DLD1 (cell line): ENCODE results near the gene YIPF2.

ENCODE experiments used
- in situ Hi-C: cut with HindIII; loops from 2 replicates; pipeline ENCODE4 v1.10.0; 2017; ENCODE audit warnings: low sequenced_read_pairs

The YIPF2 gene

DNA sequence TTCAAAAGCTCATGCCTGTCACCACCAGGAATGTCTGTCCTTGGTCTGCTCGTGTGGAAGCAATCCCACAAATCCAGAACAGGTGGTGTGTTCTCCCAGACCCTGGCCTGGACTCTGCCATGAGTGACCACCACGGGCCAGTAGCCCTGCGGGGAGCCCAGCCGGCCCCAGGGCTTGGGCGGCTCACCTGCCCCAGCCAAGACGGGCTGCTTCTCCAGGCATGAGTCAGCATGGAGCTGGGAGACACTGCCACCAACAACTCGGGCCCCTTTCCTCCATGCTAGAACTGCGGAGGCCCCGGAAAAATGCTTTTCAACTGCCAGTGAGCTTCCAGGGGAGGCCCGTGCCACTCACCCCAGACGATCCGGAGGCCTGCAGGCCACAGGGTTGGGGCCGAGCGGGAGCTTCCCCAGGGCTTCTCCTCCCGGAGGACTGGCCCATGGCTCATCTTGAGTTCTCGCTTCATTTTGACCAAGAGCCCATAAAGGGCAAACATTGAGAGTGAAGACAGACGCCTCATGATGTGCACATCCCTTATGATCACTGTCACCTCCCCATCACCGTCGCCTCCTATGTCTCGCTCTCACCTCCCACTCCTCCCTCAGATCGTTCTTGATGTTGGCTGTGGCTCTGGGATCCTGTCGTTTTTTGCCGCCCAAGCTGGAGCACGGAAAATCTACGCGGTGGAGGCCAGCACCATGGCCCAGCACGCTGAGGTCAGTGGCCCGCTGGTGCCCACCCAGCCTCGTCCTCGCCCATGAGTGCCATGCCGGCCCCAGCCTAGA, 16.7 kb downstream of the YIPF2 start:
- in situ Hi-C loops = no loop called here

DNA sequence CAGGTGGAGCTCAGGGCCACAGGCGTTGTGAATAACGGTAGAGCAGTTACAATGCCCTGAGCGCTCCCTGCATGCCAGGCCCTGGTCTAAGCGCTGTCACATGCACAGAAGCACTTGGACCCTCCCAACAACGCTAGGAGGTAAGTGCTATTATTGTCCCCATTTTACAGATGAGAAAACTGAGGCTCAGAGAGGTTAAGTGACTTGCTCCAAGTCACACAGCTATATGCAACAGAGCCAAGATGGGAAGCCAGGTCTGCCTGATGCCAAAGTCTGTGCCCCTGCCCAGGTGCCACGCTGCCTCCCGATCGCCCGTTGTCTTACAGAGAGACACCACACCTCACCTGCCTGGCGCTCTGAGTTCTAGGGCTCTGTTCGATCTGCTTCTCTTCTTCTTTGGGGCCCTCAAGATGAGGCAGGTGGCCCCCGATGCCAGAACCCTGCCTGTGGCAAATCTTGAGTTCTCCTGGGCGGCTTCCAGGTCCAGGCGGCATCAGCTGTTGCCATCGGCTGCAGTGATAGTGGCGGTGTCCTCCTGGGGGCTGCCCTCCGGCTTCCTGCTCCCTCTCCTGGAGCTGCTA, 20.0 kb downstream of the YIPF2 start:
- in situ Hi-C loops = no loop called here

- in situ Hi-C loops = no loop called here
Measured at GRCh38 chr19:10907925-10908324, 20.5 kb downstream of the YIPF2 start.

DNA sequence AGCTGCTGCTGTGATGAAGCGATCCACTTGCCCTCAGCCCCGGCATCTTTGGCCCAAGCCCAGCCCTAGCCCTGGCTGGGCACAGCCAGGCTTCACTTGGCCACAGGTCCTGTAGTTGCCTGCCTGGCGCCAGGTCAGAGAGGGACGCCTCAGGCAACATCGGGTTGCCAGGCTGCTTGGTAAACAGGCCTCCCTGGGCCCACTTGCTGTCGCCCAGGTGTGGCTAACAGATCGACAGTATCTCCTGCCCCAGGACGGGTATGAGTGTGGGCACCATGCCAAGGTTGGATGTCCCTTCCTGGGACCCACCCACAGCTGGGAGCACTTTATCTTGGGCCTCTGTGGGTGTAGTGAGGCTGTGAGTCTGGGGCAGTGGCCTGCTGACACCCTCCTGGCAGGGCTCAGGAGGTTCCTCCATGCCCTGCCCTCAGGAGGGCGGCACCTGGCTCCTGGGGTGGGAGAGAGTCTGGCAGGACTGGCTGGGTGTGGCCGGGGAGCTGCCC, 29.2 kb downstream of the YIPF2 start:
- in situ Hi-C loops = no loop called here

GRCh38 chr19:10898633-10899032, 29.8 kb downstream of the YIPF2 start:
- in situ Hi-C loops = no loop called here

DNA sequence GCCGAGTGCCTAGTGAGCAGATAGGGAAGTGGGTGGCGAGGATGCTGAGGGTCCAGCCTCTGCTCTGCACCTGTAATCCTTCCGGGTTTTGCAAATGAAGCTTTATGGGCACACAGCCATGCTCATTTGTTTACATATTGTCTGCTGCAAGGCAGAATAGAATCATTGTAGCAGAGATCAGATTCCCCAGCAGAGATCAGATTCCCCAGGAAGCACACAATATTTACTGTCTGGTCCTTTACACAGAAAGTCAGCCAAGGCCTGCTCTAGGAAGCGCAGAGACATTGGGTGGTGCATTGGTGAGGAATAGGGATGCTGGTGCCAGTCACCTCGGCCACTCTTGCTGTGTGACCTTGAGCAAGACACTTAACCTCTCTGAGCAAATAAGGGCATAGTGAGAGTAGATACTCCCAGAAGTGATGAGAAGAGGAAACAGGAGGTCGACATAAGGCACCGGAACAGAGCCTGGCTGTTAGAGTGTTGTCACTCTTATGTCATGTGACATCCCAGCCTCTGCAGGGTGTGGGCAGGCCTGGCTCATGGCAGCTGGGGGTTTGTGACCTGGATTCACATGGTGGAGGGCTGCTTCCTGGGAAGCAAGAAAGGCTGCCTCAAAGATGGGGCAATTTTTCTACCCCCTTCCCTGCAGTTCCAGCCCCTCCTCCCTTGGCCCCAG, 31.4 kb downstream of the YIPF2 start:
- in situ Hi-C loops = no loop called here

- in situ Hi-C loops = no loop called here
Measured at GRCh38 chr19:10895920-10896319, 32.5 kb downstream of the YIPF2 start.

DNA sequence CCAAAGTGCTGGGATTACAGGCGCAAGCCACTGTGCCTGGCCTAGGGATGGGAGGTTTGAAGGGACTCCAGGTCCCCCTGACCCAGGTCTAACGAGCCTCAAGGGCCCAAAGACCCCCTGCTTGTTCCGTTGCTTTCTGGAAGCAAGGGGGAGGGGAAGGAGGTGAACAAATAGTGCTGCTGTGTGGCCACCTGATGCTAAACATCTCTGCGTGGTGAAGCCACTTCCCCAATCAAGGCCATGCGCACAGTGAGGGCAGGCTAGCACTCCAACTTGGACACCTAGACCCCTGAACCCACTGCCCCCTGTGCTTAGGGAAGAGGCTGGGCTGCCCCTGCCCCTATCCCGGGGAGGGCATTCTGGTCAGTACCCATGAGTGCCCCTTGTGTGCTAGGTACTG, 33.1 kb downstream of the YIPF2 start:
- in situ Hi-C loops = no loop called here

- in situ Hi-C loops = no loop called here
Measured at GRCh38 chr19:10894911-10895213, 33.6 kb downstream of the YIPF2 start.

- in situ Hi-C loops = no loop called here
Measured at GRCh38 chr19:10892256-10892655, 36.2 kb downstream of the YIPF2 start.

DNA sequence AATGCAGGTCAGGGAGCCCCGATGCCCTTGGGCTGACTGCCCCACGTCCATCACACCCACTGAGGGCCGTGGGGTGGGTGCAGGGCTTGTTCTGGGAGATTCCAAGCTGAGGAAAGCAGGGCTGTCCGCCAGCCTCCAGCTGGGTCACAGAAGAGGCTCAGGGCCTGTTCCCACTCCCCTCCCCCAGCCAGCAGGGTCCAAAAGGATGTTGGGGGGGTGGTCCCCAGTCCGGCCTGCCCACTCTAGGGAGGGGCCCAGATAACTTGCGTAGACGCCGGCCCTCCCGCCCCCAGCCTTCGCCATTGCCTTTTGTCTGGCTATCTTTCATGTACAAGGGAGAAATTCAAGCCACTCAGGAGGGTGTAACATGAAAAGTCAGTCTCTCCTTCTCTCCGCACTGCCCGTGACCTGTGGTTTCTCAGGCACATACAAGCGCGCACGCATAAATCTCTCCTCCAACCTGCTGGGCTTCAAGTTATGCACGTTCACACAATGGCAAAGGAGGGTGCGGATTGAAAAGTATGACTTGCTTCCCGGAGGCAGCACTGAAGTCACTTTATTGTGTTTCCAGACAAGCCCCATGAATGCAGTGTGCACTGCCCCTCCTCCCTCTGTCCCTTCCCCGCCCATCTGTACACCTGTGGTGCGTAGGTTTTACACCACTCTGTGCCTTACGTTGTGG, 36.9 kb downstream of the YIPF2 start:
- in situ Hi-C loops = no loop called here

- in situ Hi-C loops = no loop called here
Measured at GRCh38 chr19:10889880-10890279, 38.6 kb downstream of the YIPF2 start.

- in situ Hi-C loops = no loop called here
Measured at GRCh38 chr19:10888421-10888866, 40.0 kb downstream of the YIPF2 start.

DNA sequence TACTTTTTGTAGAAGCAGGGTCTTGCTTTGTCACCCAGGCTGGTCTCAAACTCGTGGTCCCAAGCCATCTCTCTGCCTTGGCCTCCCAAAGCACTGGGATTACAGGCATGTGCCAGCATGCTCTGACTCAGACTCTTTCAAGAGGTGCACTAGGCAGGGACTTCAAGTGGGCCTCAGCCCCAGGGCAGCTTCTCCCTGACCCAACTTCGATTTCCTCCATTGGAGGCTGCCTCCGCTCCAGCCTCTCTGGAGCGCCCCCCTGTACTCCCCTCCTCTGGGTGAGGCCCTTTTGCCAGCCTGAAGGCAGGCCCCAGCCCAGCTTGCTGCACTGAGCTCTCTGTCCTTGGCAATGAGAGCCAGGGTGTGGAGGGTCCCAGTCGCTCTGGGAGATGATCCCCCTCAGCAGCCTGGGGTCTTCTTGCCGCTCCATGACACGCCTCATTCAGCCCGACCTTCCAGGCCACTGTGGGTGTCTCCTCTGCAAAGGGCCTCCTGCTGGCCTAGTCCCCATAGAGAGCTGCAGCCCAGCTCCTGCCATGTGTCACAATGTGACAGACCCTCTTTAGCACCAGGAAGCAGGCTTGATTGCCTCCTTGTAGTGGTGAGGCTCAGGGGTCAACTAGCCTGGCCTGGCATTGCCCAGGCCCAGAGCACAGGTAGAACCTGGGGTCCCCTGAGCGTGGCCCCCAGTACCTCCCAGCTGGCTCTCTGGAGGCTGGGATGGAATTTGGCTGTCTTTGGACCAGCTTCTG, 40.6 kb downstream of the YIPF2 start:
- in situ Hi-C loops = no loop called here

- in situ Hi-C loops = no loop called here
Measured at GRCh38 chr19:10885201-10886169, 43.0 kb downstream of the YIPF2 start.

DNA sequence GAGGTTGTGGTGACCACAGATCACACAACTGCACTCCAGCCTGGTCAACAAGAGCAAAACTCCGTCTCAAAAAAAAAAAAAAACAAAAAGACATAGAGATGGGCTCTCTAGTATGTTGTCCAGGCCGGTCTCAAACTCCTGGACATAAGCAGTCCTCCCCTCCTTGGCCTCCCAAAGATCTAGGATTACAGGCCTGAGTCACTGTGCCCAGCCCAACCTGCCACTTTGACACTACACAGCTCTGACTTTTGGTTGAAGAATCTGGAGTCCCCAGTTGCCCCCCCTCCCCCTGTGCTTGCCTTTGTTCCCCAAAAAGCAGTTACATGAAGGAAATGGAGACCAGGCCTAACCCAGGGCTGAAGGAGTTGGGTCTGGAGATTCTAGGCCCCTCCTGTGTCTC, 44.2 kb downstream of the YIPF2 start:
- in situ Hi-C loops = no loop called here

GRCh38 chr19:10882108-10882457, 46.4 kb downstream of the YIPF2 start:
- in situ Hi-C loops = no loop called here

DNA sequence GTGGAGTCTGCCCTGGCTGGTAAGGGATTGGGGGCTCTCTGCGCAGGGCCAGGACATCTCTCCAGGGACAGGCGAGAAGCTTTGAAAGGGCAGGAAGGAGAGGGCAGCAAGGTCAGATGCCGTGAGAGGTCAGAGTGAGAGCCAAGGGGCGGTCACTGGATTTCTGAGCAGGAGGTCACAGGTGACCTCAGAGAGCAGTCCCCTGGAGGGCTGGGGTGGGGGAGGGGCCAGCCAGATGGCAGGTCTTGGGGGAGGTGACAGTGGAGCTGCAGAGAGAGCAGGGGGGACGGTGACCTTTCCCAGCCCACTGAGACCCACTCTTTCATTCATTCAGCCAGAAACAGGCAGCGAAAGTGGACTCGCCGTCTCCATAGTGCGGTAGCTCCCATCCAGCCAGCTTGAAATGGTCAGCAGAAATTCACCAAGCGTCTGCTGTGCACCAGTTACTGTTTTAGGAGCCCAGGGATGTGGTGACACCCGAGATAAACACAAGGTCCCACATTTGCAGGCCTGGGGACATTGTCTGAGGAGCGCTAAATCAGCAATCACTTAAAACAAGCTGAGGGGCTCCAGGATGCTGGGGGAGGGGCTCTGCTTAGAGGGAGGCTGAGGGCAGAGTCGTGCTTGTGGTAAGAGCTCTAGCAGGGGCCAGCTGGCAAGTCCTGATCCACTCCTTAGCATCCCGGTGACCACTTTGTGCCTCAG, 46.9 kb downstream of the YIPF2 start:
- in situ Hi-C loops = no loop called here

GRCh38 chr19:10878253-10878652, 50.2 kb downstream of the YIPF2 start:
- in situ Hi-C loops = no loop called here
